Kidney tubule cell (primary cell): ENCODE results near the gene SAC3D1.
"Not testable (repeated sequence)": the region's sequence is repeated elsewhere in the genome, so short reads cannot be mapped to it uniquely, and the experiment has no call there.

Source experiments
- DNase-seq: peaks from one replicate; pipeline ENCODE4 v3.0.0-alpha.2; 2018; ENCODE audit warnings: low spot score

Gene SAC3D1

GRCh38 chr11:65040847-65041622, at the start of gene SAC3D1:
Gene SAC3D1, plus strand, starts transcription at chr11:65041210. Its CDS starts 83 bp downstream, at chr11:65041293.
- DNase-seq = peak; percentile 95

DNA sequence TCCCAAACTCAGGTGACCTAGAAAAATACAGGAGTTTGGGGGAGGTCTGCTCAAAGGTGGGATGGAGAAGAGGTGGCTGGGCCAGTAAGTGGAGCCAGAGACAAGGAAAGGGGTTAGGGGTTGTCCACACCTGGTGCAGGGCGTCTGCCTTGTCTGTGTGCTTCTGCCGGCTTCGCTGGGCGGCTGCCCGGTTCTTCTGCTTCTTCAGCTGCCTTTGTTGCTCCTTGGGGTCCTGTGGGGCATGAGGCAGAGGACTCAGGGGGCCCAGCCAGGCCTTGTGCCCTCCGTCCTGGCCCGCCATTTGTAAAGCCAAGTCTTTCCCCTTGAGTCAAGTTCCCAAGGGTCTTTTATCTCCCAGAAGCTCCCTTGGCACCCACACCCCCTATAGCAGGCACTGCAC, 46.7 kb upstream of the SAC3D1 start:
- no peak for DNase-seq

DNA sequence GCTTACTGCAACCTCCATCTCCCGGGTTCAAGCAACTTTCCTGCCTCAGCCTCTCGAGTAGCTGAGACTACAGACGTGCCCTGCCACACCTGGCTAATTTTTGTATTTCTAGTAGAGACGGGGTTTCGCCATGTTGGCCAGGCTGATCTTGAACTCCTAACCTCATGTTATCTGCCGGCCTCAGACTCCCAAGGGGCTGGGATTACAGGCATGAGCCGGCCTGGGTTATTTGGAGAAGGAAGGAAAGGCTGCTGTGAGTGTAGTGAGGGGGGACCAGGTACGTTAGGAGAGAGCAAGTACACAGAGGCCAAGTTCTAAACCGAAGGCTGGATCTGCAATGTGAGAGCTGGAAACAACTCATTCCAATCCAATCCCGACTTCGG, 44.7 kb upstream of the SAC3D1 start:
- DNase-seq = no peak

GRCh38 chr11:64996710-64997380, 44.2 kb upstream of the SAC3D1 start, which contains the start of gene BATF2:
Gene BATF2, minus strand, starts transcription at chr11:64996971. Its CDS starts 57 bp downstream, at chr11:64996914.
- peak; percentile 82 for DNase-seq

DNA sequence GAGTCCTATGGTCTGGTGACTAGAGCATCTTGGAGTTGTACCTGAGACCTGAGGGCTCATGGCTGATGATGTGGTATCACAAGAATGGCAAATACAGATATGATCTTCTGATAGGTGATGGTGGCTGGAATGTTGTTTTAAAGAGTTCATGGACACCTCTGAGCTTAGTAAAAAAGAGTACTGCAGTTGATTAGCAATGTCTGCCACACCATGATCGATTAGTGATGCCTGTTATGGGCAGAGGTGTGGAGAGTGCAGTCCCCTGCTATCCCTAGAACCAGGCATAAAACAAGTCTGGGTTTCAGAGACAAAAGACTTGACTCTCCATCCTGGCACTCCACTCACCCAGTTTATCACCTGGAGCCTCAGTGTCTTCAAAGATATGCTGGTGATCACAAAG, 42.9 kb upstream of the SAC3D1 start:
- peak; percentile 42 for DNase-seq

DNA sequence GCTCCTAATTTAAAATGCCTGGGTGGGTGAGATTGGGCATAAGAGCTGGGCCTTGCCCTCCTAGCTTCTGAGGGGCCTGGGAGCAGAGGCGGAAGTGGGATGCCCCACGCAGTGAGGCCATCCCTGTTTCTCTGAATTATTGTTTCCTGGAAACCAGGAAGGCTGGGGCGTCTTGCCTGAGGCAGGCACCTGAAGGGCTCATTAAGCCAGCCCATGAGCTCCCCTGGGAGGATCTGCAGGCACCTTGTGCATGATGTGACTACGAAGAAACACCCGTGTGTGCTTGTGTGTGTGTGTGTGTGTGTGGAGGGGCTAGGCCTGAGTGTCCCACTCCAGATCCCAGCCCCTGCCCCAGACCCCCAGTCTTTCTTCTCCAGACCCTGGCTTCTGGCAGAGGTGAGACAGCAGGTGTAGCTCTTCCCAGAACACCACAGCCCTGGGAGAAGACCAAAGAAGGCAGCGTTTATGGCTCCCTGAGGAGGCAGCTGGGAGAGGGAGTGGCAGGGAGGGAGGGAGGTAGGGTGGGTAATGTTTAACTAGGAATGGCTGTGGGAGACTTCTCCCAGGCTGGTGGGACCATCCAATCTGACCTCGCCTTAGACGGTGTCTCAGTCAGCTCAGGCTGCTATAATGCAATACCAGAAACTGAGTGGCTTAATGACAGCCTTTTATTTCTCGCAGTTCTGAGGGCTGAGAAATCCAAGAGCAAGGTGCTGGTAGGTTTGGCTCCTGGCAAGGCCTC, 42.1 kb upstream of the SAC3D1 start:
- peak; percentile 70 for DNase-seq

DNA sequence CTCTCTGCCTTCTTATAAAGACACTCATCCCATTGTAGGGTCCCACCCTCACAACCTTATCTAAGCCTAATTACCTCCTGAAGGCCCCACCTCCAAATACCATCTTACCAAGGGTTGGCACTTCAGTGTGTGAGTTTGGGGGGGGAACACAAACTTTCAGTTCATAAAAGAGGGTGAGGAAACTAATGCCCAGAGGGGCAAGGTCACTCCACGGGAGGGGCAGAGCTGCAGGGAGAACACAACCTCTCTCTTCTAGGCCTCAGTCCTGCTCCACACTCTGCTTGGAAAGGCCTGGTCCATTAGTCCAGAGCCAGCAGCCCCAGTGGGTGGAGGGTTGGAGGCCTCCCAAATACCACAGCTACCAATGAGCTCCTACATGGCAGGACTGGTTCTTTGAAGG, 41.5 kb upstream of the SAC3D1 start:
- DNase-seq = no peak

GRCh38 chr11:65002706-65003105, 38.3 kb upstream of the SAC3D1 start:
- no peak for DNase-seq

DNA sequence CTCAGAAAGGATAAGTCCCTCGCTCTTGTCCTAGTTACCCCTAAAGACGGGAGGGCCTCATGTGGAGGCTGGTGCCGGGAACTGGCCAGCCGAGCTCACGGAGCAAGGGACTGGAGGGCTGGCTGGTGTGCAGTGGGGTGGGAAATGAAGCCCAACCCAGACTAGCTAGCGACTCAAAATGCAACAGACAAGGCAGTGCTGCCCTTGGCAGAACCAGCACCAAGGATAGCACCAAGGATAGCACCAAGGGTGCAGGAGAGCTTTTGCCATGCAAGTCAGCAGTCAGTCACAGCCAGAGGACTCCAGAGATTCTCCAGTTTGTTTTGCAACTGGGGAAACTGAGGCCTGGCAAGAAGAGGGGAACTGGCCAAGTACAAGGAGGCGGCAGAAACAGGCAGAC, 37.7 kb upstream of the SAC3D1 start:
- DNase-seq = peak; percentile 18

GRCh38 chr11:65003968-65004367, 37.0 kb upstream of the SAC3D1 start:
- DNase-seq = not testable (repeated sequence)

GRCh38 chr11:65008016-65008415, 33.0 kb upstream of the SAC3D1 start:
- no peak for DNase-seq

- no peak for DNase-seq
Observed at GRCh38 chr11:65008873-65009272, 32.1 kb upstream of the SAC3D1 start.

DNA sequence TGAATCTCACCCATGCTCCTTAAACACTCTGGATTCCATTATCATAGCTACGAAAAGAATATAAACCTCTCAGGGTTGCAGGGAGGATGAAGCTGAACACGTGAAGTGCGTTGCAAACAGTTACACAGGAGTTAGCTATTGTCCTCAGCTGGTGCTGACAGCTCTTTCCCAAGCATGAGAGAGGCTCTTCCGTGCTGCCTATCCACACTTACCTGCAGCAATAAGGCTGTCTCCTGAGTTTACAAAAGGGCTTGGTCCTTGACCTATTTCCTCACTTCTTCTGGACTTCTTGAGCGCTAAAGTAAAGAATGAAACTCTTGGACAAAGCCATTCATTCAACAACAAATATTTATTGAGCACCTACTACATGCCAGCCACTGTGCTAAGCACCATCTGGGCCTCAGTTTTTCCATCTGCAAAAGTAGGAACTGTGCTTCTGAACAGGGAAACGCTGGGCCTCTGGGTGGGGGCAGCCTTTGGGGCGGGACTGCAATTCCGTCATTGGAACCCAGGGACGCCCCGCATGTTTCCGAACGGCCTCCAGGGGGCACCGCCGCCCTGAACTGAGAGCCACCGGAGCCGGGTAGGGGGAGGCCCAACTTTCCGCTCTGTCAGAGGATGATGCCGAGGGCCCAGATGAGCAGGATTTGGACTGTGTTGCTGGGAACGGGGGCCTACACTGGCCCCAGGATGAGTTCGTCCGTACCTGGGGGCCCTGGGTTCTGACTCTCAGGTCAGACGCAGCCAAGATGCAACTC, 27.7 kb upstream of the SAC3D1 start:
- DNase-seq = peak; percentile 89

DNA sequence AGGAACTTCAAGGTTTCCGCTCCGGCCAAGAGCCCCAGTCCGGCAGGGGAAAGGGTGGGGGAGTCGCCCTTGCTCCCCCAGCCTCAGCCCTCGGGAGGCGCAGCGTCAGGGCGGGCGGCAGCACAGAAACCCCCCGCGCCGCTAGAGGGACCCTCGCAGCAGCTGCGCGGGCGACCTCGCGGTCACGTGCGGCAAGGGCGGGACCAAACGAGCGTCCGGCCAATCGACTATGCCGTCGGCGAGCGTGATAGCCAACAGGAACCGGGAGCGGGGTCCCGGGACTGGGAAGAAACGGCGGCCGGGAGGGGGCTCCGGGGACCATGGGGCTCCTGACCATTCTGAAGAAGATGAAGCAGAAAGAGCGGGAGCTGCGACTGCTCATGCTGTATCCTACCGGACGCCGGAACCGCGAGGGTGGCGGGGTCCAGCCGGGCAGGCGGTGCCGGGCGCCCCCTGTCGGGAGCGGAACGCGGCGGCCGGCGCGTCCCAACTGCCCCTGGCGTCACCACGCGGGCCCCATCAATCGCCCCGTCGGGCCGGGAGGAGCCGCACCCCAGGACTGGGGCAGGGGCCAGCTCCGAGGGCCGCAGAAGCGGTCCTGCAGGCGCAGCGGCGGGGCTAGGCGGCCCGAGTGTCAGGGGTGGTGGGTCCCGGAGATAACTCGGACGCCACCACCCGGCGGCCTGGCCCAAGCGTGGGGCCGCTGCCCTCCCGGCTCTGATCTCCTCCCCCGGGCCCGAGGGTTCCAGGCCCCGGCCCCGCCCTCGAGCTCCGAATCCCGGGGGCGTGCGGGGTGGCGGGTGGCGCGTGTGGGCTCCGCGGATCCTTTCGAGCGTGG, 26.9 kb upstream of the SAC3D1 start, which contains the start of gene ARL2:
ARL2 (plus strand) TSS at position 273 of the 838 bp plus-strand sequence; CDS start at position 321, 48 bp downstream.
- peak; percentile 86 for DNase-seq

DNA sequence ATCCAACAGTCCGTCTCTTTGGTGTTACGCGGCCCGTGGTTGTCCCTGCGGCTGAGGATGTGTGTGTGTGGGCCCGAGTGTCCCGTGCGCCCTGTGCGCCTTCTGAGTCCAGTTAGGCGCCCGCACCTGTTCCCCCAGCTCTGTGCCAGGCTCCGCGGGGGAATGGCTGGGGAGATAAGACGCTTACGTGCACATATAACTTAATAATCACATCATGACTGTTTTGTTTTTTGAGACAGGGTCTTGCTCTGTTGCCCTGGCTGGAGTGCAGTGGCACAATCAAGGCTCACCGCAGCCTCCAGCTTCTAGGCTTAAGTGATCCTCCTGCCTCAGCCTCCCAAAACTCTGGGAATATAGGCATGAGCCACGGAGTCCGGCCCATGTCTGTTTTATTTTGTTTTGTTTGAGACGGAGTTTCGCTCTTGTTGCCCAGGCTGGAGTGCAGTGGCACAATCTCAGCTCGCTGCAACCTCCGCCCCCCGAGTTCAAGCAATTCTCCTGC, 26.2 kb upstream of the SAC3D1 start:
- no peak for DNase-seq

GRCh38 chr11:65016705-65017104, 24.3 kb upstream of the SAC3D1 start:
- DNase-seq = no peak

GRCh38 chr11:65017937-65018336, 23.1 kb upstream of the SAC3D1 start:
- no peak for DNase-seq

- DNase-seq = no peak
Observed at GRCh38 chr11:65019824-65020223, 21.2 kb upstream of the SAC3D1 start.

DNA sequence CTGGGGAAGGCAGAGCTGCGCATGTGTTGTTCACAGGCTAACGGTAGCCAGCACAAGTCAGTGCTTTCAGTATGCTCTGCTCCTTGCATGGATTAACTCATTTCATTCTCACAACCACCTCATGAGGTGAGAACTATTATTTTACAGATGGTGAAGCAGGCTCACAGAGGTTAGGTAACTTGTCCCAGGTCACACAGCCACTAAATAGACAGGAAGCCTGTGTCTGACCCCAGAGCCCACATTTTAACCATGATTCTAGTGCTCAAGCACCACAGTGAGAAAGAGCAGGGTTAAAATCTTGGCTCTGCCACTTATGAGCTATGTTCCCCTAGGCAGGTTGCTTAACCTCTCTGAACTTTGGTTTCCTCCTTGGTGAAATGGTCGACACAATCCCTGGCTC, 20.0 kb upstream of the SAC3D1 start:
- no peak for DNase-seq

DNA sequence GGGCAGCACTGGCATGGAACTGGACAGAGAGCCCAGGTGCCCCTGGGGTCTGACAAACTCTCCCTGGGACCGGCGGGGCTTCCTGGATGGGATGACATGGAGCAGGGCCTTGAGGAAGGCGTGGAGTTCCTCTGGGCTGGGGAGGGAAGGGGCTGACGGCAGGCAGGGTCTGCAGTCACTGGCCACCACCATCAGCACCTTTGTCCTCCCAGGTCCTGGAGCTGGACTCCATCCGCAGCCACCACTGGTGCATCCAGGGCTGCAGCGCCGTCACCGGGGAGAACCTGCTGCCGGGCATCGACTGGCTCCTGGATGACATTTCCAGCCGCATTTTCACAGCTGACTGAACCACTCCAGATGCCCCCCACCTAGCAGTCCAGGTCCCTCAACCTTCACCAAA, 19.5 kb upstream of the SAC3D1 start:
- DNase-seq = no peak

- not testable (repeated sequence) for DNase-seq
Observed at GRCh38 chr11:65023502-65023901, 17.5 kb upstream of the SAC3D1 start.
